OCI-LY1 (cell line): ENCODE measurements around the gene RSAD1.

Experiments
- H2AFZ ChIP-seq: fragments of 200-600 bp; sonication (generic), shearing (Covaris generic); 2 replicates; pipeline ENCODE4 v1.6.0; 2014; ENCODE audit warnings: antibody characterized with exemption, mild to moderate bottlenecking, low read length
- H3F3A ChIP-seq: fragments of 200-600 bp; sonication (generic), shearing (Covaris generic); 2 replicates; pipeline ENCODE4 v1.6.0; 2014; ENCODE audit warnings: mild to moderate bottlenecking, antibody characterized with exemption, low read length, moderate library complexity; ENCODE audit not compliant: insufficient read depth
- H3K27ac ChIP-seq: fragments of 200-600 bp; sonication (generic); 2 replicates; pipeline ENCODE4 v1.5.1; 2014; ENCODE audit warnings: low read length, mixed run types, mild to moderate bottlenecking, low read depth; ENCODE audit not compliant: poor library complexity, severe bottlenecking
- H3K27me3 ChIP-seq: fragments of 200-600 bp; sonication (generic); 2 replicates; pipeline ENCODE4 v1.6.0; 2014; ENCODE audit warnings: antibody characterized with exemption, mild to moderate bottlenecking, low read length, moderate library complexity; ENCODE audit not compliant: insufficient read depth
- H3K36me3 ChIP-seq: fragments of 200-600 bp; sonication (generic); 2 replicates; pipeline ENCODE4 v1.6.1; 2014; ENCODE audit warnings: mild to moderate bottlenecking, antibody characterized with exemption, low read length, moderate library complexity, mixed read lengths; ENCODE audit not compliant: insufficient read depth
- H3K4me1 ChIP-seq: fragments of 200-600 bp; sonication (generic); 2 replicates; pipeline ENCODE4 v1.5.1; 2014; ENCODE audit warnings: mild to moderate bottlenecking, low read length, moderate library complexity; ENCODE audit not compliant: insufficient read depth, severe bottlenecking
- H3K4me2 ChIP-seq: fragments of 200-600 bp; sonication (generic), shearing (Covaris generic); 2 replicates; pipeline ENCODE4 v1.6.1; 2014; ENCODE audit warnings: low read length
- H3K4me3 ChIP-seq: fragments of 200-600 bp; sonication (generic); 2 replicates; pipeline ENCODE4 v1.5.1; 2014; ENCODE audit warnings: low read length, low read depth, mild to moderate bottlenecking, mixed read lengths; ENCODE audit not compliant: poor library complexity, severe bottlenecking
- H3K79me2 ChIP-seq: fragments of 200-600 bp; shearing (Covaris generic); 2 replicates; pipeline ENCODE4 v1.6.1; 2016; ENCODE audit warnings: mixed run types, low read length, mixed read lengths; ENCODE audit not compliant: insufficient read depth
- H3K9ac ChIP-seq: fragments of 200-600 bp; sonication (generic), shearing (Covaris generic); 2 replicates; pipeline ENCODE4 v1.6.1; 2014; ENCODE audit warnings: mild to moderate bottlenecking, low read length, mixed read lengths
- H3K9me2 ChIP-seq: fragments of 200-600 bp; sonication (generic), shearing (Covaris generic); 2 replicates; pipeline ENCODE4 v1.6.1; 2014; ENCODE audit warnings: low read depth, mild to moderate bottlenecking, low read length, mixed read lengths
- H3K9me3 ChIP-seq: fragments of 200-600 bp; shearing (Covaris generic); 2 replicates; pipeline ENCODE4 v1.6.1; 2014; ENCODE audit warnings: low read length, mixed read lengths
- H4K20me1 ChIP-seq: fragments of 200-600 bp; sonication (generic), shearing (Covaris generic); 2 replicates; pipeline ENCODE4 v1.6.0; 2016; ENCODE audit warnings: mild to moderate bottlenecking, low read length; ENCODE audit not compliant: insufficient read depth
- CTCF ChIP-seq: fragments of 200-600 bp; sonication (generic), shearing (Covaris generic); IDR thresholded peaks from 2 replicates; pipeline ENCODE4 v1.5.1; 2017; ENCODE audit warnings: mild to moderate bottlenecking, antibody characterized with exemption, low read length, moderate library complexity, mixed read lengths
- EZH2 ChIP-seq: fragments of 200-600 bp; sonication (generic), shearing (Covaris generic); IDR thresholded peaks from 2 replicates; pipeline ENCODE4 v1.8.0; 2017; ENCODE audit warnings: borderline replicate concordance, mixed run types, mild to moderate bottlenecking, antibody characterized with exemption, low read length, moderate library complexity, mixed read lengths

RSAD1 gene

GRCh38 chr17:50458701-50459676 lies 19.7 kb upstream of the RSAD1 start:
- no peaks in the 10 kb centered on the region for H3K9me3 ChIP-seq
- no peaks in the 10 kb centered on the region for H3K36me3 ChIP-seq
- no peak overlapping the region for H3K4me3 ChIP-seq
- H3K4me2 ChIP-seq: no peak overlapping the region
- H3K27me3 ChIP-seq: no peaks in the 10 kb centered on the region
- H3K9ac ChIP-seq: no peak overlapping the region
- TF ChIP-seq EZH2 (no peak), CTCF (no peak)
- H3K27ac ChIP-seq: no peak overlapping the region
- H3K79me2 ChIP-seq: no peaks in the 10 kb centered on the region
- H3F3A ChIP-seq: no peaks in the 10 kb centered on the region
- no peaks in the 10 kb centered on the region for H3K4me1 ChIP-seq
- H2AFZ ChIP-seq: no peak overlapping the region
- no peaks in the 10 kb centered on the region for H3K9me2 ChIP-seq
- no peaks in the 10 kb centered on the region for H4K20me1 ChIP-seq

- no peaks in the 10 kb centered on the region for H3K27me3 ChIP-seq
- no peaks in the 10 kb centered on the region for H3K4me1 ChIP-seq
- no peak overlapping the region for H3K27ac ChIP-seq
- H3K9me3 ChIP-seq: no peaks in the 10 kb centered on the region
- TF ChIP-seq EZH2 (no peak), CTCF (no peak)
- H3K79me2 ChIP-seq: no peaks in the 10 kb centered on the region
- no peaks in the 10 kb centered on the region for H3K9me2 ChIP-seq
- H3K9ac ChIP-seq: no peak overlapping the region
- no peaks in the 10 kb centered on the region for H4K20me1 ChIP-seq
- no peak overlapping the region for H3K4me3 ChIP-seq
- no peak overlapping the region for H2AFZ ChIP-seq
- no peak overlapping the region for H3K4me2 ChIP-seq
- H3K36me3 ChIP-seq: no peaks in the 10 kb centered on the region
- H3F3A ChIP-seq: no peaks in the 10 kb centered on the region
These were observed 18.9 kb upstream of the RSAD1 start for GRCh38 chr17:50459756-50460155.

GRCh38 chr17:50460831-50461526 lies 17.7 kb upstream of the RSAD1 start:
- Histone ChIP-seq H3K27ac (no peak overlapping the region), H3K4me3 (no peak overlapping the region)

More at GRCh38 chr17:50460831-50461526, 17.7 kb upstream of the RSAD1 start:
- Histone ChIP-seq H3K4me1 (no peaks in the 10 kb centered on the region), H3K9me3 (no peaks in the 10 kb centered on the region), H4K20me1 (no peaks in the 10 kb centered on the region), H3K27me3 (no peaks in the 10 kb centered on the region), H3K36me3 (no peaks in the 10 kb centered on the region), H2AFZ (no peak overlapping the region), H3K79me2 (no peaks in the 10 kb centered on the region), H3K9ac (no peak overlapping the region), H3K4me2 (no peak overlapping the region), H3K9me2 (no peaks in the 10 kb centered on the region), H3F3A (no peaks in the 10 kb centered on the region)
- no peak for TF ChIP-seq EZH2
- TF ChIP-seq CTCF: no peak
